Thyroid gland (tissue), 4 donors: ENCODE data around the gene NOC4L.

ENCODE experiments used
- CTCF ChIP-seq, 6 experiments: fragments of 200-600 bp in 3 of 6; fragments of 450-650 bp in 3 of 6; sonication (generic) in 3 of 6; IDR thresholded peaks; one replicate each; pipeline ENCODE4 v1.5.1; 2016 to 2019; ENCODE audit warnings: antibody characterized with exemption in 6 of 6, mild to moderate bottlenecking in 2 of 6, inconsistent platforms in 1 of 6, moderate library complexity in 1 of 6
- POLR2A ChIP-seq, 2 donors: fragments of 450-650 bp; IDR thresholded peaks; one replicate each; pipeline ENCODE4 v1.6.1; 2017; ENCODE audit warnings: antibody characterized with exemption in 2 of 2, mild to moderate bottlenecking in 2 of 2, moderate library complexity in 1 of 2

DNA sequence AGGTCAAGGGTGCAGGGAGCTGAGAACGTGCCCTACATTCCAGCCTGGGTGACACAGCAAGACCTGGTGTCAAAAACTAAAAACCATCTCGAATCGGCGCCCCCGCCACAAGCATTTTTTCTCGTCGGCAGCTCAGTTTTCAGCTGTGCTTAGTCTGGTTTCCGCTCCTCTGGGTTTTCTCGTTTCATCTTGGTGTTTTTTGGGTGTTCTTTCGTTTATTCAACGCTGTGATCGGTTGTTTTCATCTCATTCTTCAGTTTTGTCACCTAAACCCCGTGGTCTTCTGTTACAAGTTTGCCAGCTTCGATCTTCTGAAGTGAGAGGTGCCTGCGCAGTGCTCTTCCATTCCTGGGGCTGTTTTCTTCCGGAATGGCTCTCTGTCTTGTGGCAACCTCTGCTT, 41.4 kb downstream of the NOC4L start:
- TF ChIP-seq CTCF (IDR thresholded peaks at IDR 0.05) (no peak), POLR2A (IDR thresholded peaks at IDR 0.05) (no peak)
